Measurements from ENCODE around the gene HRH1.

DNA sequence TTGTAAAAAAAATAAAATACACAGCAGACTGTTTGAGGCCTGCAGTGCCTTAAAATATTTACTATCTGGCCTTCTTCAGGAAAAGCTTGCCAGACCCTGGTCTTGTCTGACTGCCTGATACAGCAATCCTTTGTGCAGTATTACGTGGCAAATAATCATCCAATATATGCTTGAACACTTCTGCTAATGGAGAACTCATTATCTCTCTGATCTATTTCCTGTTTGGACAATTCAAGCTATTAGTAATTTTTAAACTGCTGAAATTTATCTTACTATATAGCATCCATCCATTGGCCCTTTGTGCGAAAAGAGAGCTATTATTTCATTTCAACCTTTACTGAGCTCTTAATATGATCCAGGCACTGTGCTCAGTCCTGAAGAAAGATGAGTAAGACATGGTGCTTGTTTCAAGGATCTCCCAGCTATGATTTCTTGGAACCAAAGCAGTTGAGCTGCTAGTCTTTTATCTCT, 133.8 kb downstream of the HRH1 start:
- TF ChIP-seq, protein P1, sequence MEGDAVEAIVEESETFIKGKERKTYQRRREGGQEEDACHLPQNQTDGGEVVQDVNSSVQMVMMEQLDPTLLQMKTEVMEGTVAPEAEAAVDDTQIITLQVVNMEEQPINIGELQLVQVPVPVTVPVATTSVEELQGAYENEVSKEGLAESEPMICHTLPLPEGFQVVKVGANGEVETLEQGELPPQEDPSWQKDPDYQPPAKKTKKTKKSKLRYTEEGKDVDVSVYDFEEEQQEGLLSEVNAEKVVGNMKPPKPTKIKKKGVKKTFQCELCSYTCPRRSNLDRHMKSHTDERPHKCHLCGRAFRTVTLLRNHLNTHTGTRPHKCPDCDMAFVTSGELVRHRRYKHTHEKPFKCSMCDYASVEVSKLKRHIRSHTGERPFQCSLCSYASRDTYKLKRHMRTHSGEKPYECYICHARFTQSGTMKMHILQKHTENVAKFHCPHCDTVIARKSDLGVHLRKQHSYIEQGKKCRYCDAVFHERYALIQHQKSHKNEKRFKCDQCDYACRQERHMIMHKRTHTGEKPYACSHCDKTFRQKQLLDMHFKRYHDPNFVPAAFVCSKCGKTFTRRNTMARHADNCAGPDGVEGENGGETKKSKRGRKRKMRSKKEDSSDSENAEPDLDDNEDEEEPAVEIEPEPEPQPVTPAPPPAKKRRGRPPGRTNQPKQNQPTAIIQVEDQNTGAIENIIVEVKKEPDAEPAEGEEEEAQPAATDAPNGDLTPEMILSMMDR (IDR thresholded peaks at IDR 0.05 in 4 of 5, conservative IDR thresholded peaks at IDR 0.05 in 1 of 5), result no peak
- no peak for TF ChIP-seq POLR2A (IDR thresholded peaks at IDR 0.05)
